Skeletal muscle satellite cell (primary cell): Measurements from ENCODE around the gene KDF1.

Experiments
- H3K27me3 ChIP-seq: 2 replicates; pipeline ENCODE4 v1.7.0; 2013; ENCODE audit warnings: low read length; ENCODE audit not compliant: control insufficient read depth, insufficient read depth
- H3K36me3 ChIP-seq: 2 replicates; pipeline ENCODE4 v1.7.0; 2013; ENCODE audit warnings: mild to moderate bottlenecking, control low read depth, low read length; ENCODE audit not compliant: insufficient read depth
- H3K4me1 ChIP-seq: 2 replicates; pipeline ENCODE4 v1.7.0; 2013; ENCODE audit warnings: low read length; ENCODE audit not compliant: control insufficient read depth, insufficient read depth
- H3K4me2 ChIP-seq: 2 replicates; pipeline ENCODE4 v1.7.0; 2013; ENCODE audit warnings: mild to moderate bottlenecking, low read length
- H3K4me3 ChIP-seq: 2 replicates; pipeline ENCODE4 v1.7.0; 2013; ENCODE audit warnings: low read length
- H3K9ac ChIP-seq: 2 replicates; pipeline ENCODE4 v1.7.0; 2013; ENCODE audit warnings: mild to moderate bottlenecking, low read depth, low read length, moderate library complexity
- H3K9me3 ChIP-seq: replicated peaks from 2 replicates; pipeline ENCODE4 v1.7.0; 2013; ENCODE audit warnings: mild to moderate bottlenecking, control low read depth, low read length

Gene KDF1

DNA sequence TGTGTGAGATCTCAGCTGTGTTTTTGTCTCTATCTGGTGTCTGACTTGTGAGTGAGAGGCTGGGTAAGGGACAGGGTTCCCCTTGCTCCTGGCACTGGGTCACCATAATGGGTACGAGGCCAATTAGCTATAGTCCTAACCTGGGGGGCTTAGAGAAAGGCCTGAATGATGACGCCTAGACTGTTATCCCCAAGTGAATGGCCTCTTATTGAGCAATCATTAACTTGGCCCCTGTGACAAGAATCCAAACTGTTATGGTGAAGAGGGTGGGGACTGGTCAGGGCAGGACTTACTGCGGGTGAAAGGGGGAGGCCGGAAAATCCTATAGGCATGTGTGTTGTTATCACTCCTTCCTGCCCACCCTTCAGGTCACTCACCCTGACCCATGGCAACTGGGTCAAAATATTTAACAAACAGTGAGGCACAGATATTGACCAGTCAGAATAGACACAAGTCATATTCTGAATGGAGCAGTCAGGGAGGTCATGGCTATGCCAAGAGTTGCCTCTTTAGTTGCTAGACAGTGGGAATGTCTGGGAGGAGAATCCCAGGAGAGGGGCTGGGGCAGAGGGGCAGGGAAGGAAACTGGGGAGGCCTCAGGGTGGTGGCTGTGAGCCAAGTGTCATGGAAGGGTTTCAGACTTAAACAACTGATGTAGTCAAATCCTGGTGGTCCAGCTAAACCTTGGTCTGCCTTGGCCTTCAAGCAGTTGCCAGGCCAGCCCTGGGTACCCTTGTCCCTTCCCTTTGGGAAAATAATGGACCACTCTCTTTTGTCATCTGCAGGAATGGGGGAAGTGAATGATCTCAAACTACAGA is 49.7 kb downstream of the KDF1 start:
- Histone ChIP-seq H3K9ac (no peak overlapping the region), H3K27me3 (peaks cover 8% of the 10 kb centered on the region), H3K4me1 (peaks cover 8% of the 10 kb centered on the region), H3K36me3 (no peaks in the 10 kb centered on the region), H3K4me3 (no peak overlapping the region), H3K4me2 (no peak overlapping the region), H3K9me3 (no peaks in the 10 kb centered on the region)

DNA sequence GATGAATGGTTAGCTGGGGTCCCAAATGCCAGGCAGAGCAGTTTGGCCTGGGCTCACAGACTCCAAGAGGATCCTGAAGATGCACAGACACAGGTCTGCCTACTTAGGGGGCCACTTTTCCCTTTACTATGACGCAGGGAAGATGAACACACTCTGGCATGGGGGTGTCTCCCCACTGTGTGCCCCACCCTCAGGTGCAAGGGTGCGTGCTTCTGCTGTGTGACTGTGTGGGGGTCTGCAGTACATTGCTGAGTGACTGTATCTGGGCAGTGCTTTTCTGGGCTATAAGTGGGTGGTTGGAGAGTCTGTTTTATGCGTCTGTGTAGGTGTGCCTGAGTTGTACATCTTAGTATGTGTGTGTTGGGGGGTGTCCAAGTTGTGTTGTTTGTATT is 50.3 kb downstream of the KDF1 start:
- H3K9ac ChIP-seq = no peak overlapping the region
- no peaks in the 10 kb centered on the region for H3K36me3 ChIP-seq
- H3K4me1 ChIP-seq = peaks cover 8% of the 10 kb centered on the region
- no peak overlapping the region for H3K4me2 ChIP-seq
- H3K27me3 ChIP-seq = peaks cover 8% of the 10 kb centered on the region
- H3K9me3 ChIP-seq = no peaks in the 10 kb centered on the region
- H3K4me3 ChIP-seq = no peak overlapping the region

DNA sequence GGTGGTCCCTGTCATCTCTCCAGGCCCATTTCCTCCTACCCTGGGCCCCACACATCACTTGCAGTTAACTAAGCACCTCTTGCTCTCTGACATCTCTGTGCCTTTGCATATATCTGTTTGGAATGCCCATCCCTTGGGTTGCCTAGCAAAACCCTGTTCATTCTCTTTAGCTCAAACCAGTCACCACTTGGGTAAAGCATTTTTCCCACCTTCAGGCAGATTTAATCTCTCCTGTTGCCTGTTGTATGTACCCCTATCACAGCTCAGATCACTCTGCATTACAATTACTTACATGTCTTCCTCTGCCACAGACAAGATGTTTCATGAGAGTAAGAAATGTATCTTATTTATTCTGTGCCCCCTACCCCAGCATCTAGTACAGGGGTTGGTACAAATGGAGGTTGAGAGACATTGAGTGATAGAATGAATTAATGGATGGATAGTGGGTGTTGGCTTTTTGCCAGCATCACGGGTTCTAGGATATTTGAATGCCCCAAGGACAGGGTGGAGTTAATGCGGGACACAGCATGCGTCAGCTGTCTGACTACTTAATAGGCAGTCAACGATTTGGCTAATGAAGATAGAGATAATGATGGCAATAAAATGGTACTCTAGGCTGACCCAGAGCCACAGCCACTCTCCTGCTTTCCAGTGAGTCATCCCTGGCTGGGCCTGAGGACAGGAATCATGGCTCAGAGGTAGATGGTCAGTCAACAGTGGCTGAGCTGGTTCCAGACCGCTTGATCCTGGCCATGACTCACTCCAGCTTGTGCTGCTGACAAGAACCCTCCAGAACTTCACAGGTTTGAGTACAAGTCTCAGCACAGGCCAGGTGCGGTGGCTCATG is 53.0 kb downstream of the KDF1 start:
- peak overlapping the region; percentile 25 for H3K4me2 ChIP-seq
- H3K4me1 ChIP-seq = peaks cover 8% of the 10 kb centered on the region
- H3K9ac ChIP-seq = no peak overlapping the region
- H3K4me3 ChIP-seq = no peak overlapping the region
- no peaks in the 10 kb centered on the region for H3K9me3 ChIP-seq
- no peaks in the 10 kb centered on the region for H3K36me3 ChIP-seq
- peaks cover 8% of the 10 kb centered on the region for H3K27me3 ChIP-seq

DNA sequence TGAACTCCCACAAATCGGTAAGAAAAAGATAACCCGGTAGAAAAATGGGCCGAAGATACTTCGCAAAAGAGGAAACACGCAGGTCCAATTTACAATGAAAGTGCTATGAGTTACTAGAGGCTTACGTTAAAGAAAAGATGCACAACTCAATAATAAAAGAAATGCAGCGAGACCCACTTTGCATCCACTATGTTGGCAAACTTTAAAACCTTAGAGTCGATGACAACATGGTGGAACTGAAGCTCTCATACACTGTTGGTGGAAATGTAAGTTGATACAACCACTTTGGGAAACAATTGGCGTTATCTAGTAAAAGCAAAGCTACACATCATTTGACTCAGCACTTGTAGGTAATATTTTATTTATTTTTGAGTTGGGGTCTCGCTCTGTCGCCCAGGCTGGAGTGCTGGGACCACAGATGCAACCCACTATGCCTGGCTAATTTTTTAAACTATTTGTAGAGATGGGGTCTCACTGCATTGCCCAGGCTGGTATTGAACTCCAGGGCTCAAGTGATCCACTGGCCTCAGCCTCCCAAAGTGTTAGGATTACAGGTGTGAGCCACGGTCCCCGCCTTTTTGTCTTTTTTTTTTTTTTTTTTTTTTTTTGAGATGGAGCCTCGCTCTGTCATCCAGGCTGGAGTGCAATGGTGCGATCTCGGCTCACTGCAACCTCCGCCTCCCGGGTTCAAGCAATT is 59.3 kb downstream of the KDF1 start:
- H3K36me3 ChIP-seq = peaks cover 14% of the 10 kb centered on the region
- peak overlapping the region; percentile 88 for H3K4me2 ChIP-seq
- H3K9ac ChIP-seq = peak overlapping the region; percentile 97
- no peaks in the 10 kb centered on the region for H3K27me3 ChIP-seq
- no peaks in the 10 kb centered on the region for H3K9me3 ChIP-seq
- peaks cover 11% of the 10 kb centered on the region for H3K4me1 ChIP-seq
- H3K4me3 ChIP-seq = peak overlapping the region; percentile 88

DNA sequence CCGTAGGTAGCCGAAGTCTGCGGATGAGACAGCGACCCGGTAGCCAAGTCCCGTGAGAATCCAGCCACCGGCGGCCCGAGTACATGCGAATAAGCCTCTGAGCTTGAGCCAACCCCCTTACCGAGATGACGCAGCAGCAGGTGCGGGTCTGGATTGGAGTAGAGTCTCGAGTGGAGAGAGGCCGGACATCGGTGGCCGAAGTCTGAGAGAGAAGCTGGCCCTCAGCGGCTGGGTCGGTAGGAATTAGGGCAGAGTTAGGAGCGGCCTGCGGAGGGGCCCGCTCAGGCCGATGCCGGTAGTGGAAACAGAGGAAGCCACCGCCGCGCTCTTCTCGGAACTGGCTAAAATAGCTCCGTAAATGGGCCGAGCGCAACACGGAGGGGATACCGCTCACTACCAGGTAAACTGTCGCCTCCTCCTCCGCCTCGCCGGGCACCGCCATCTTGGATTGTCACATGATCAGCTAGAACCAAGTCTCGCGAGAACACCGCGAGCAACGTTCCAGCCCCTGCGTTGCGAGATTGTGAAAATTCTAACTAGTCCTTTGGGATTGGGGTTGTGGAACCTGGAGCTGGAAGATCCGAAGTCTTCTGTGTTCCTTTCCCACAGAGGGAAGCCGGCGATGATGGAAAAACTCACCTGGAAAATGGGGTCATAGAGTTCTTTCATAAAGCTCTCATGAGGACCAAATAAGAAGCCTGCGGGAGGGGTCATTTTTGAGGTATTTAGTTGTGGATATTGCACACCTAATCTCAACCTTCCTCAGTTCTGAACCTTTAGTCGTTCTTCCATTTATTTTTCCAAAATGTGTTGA is 60.1 kb downstream of the KDF1 start, which contains the start of gene GPATCH3:
Gene GPATCH3, minus strand, starts transcription at position 467 of the 814 bp plus-strand sequence. Its CDS starts 25 bp downstream, at position 442.
- Histone ChIP-seq H3K9me3 (no peaks in the 10 kb centered on the region), H3K4me3 (peak within 1 kb of the TSS; percentile 88), H3K27me3 (no peaks in the 10 kb centered on the region), H3K4me1 (peaks cover 11% of the 10 kb centered on the region), H3K36me3 (peaks cover 17% of the 10 kb centered on the region), H3K9ac (peak within 1 kb of the TSS; percentile 97), H3K4me2 (peak within 1 kb of the TSS; percentile 88)
